Ectodermal cell (in vitro differentiated cells): Measurements from ENCODE around the gene MGAT5.

Experiments used
- H3K27ac ChIP-seq: 2 replicates; pipeline ENCODE4 v1.7.0; 2013; ENCODE audit warnings: mild to moderate bottlenecking, low read depth, low read length; ENCODE audit not compliant: insufficient read depth, poor library complexity, severe bottlenecking
- H3K27me3 ChIP-seq: 2 replicates; pipeline ENCODE4 v1.7.0; 2013; ENCODE audit warnings: mild to moderate bottlenecking, low read length; ENCODE audit not compliant: insufficient read depth, control insufficient read depth, poor library complexity, severe bottlenecking
- H3K36me3 ChIP-seq: one replicate; pipeline ENCODE4 v1.7.0; 2013; ENCODE audit warnings: low read length; ENCODE audit not compliant: control insufficient read depth, insufficient read depth
- H3K4me1 ChIP-seq: one replicate; pipeline ENCODE4 v1.7.0; 2013; ENCODE audit warnings: low read length; ENCODE audit not compliant: control insufficient read depth, insufficient read depth
- H3K4me3 ChIP-seq: 2 replicates; pipeline ENCODE4 v1.7.0; 2013; ENCODE audit warnings: low read depth, low read length, control low read depth; ENCODE audit not compliant: insufficient read depth
- H3K9me3 ChIP-seq: 2 replicates; pipeline ENCODE4 v1.7.0; 2013; ENCODE audit warnings: mild to moderate bottlenecking, low read length, moderate library complexity; ENCODE audit not compliant: control insufficient read depth
- WGBS, 2 experiments: methylation state at CpG; one replicate each; pipeline ENCODE4 v1.1.7; 2013; ENCODE audit warnings: missing lambda C conversion rate in 2 of 2; 5-methylcytosine and 5-hydroxymethylcytosine counted together

The MGAT5 gene

GRCh38 chr2:134454426-134454825 is 200.6 kb downstream of the MGAT5 start:
- H3K4me3 ChIP-seq: no peak overlapping the region
- H3K27ac ChIP-seq: no peak overlapping the region
- H3K9me3 ChIP-seq: no peaks in the 10 kb centered on the region
- WGBS, 2 experiments: 91 to 92% methylated on average over 7 to 8 of the region's 8 CpGs
- H3K36me3 ChIP-seq: no peaks in the 10 kb centered on the region
- H3K4me1 ChIP-seq: no peaks in the 10 kb centered on the region
- H3K27me3 ChIP-seq: no peaks in the 10 kb centered on the region

DNA sequence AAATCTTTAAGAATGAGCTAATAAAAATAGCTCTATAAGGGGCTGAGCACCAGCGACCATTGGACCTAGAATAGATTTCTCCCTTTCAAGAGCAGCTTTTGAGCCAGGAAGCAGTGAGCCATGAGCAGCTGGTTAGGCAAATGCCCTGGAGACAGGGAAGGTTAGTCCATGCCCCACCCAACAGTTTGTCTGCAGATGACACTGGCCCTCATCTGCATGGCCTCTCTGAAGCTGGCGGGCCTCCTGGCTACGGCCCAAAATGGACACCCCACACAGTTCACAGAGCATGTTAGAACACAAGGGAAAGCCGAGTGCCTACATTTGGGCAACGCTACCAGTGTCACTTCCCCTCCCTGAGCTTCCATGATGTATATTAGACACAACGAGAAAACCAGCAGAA is 201.1 kb downstream of the MGAT5 start:
- Histone ChIP-seq H3K36me3 (no peaks in the 10 kb centered on the region), H3K9me3 (no peaks in the 10 kb centered on the region), H3K27ac (no peak overlapping the region), H3K4me3 (no peak overlapping the region), H3K27me3 (no peaks in the 10 kb centered on the region), H3K4me1 (no peaks in the 10 kb centered on the region)
- WGBS, 2 experiments: 90 to 93% methylated on average over 6 of the region's 6 CpGs

DNA sequence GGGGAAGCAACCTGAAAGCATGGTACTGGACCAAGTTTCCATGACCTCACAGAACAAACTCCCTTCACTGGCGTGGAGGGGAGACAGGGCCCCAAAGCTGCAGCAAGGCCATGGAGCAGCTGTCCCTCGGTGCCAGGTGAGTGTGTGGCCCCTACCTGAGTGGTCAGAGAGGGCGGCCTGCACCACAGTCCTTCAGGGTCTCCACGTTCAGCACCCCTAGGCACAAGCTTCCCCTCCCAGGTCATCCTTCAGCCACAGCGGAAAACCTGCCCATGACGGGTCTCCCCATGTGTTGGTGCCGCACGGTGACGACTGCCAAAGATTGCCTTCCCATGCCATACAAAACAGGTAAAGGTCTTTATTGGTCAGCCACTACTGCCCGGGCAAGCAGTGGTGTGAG is 201.6 kb downstream of the MGAT5 start:
- H3K4me3 ChIP-seq: no peak overlapping the region
- no peak overlapping the region for H3K27ac ChIP-seq
- H3K4me1 ChIP-seq: no peaks in the 10 kb centered on the region
- no peaks in the 10 kb centered on the region for H3K36me3 ChIP-seq
- WGBS, 2 experiments: 95 to 96% methylated on average over 10 of the region's 10 CpGs
- no peaks in the 10 kb centered on the region for H3K27me3 ChIP-seq
- H3K9me3 ChIP-seq: no peaks in the 10 kb centered on the region

- Histone ChIP-seq H3K27ac (no peak overlapping the region), H3K36me3 (no peaks in the 10 kb centered on the region), H3K4me1 (peaks cover 5% of the 10 kb centered on the region), H3K9me3 (no peaks in the 10 kb centered on the region), H3K27me3 (no peaks in the 10 kb centered on the region), H3K4me3 (no peak overlapping the region)
- 93 to 94% methylated on average over 7 of the region's 7 CpGs for WGBS, 2 experiments
Observed at GRCh38 chr2:134457353-134457752, 203.5 kb downstream of the MGAT5 start.

GRCh38 chr2:134457765-134458472 is 204.0 kb downstream of the MGAT5 start:
- Histone ChIP-seq H3K27ac (no peak overlapping the region), H3K36me3 (no peaks in the 10 kb centered on the region), H3K4me3 (no peak overlapping the region), H3K9me3 (no peaks in the 10 kb centered on the region), H3K27me3 (no peaks in the 10 kb centered on the region), H3K4me1 (peaks cover 5% of the 10 kb centered on the region)
- 96% methylated on average over 18 of the region's 18 CpGs for WGBS, 2 experiments

- H3K9me3 ChIP-seq: no peaks in the 10 kb centered on the region
- H3K27me3 ChIP-seq: no peaks in the 10 kb centered on the region
- no peak overlapping the region for H3K4me3 ChIP-seq
- no peaks in the 10 kb centered on the region for H3K36me3 ChIP-seq
- H3K4me1 ChIP-seq: peaks cover 5% of the 10 kb centered on the region
- no peak overlapping the region for H3K27ac ChIP-seq
- 96 to 97% methylated on average over 5 to 6 of the region's 6 CpGs for WGBS, 2 experiments
Observed at GRCh38 chr2:134458473-134458853, 204.6 kb downstream of the MGAT5 start.

DNA sequence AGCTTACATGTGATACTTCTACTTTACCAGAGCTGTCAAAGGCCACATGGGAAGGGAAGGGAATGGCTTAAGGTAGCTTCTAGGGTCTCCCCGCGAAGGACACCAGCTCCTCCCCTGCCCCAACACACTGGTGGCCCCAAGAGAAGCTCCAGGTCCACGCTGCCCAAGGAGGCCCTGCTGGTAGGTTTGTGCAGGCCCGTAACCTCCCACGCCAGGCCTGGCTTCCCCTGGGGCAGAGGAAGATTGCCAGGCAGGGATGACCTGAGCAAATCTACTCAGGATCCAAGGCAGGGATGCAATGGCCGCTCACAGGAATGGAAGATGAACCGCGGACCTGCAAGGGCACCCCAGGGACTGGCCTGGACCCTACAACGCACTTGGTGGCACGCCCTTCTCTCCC is 205.1 kb downstream of the MGAT5 start:
- Histone ChIP-seq H3K36me3 (no peaks in the 10 kb centered on the region), H3K27ac (no peak overlapping the region), H3K27me3 (no peaks in the 10 kb centered on the region), H3K9me3 (no peaks in the 10 kb centered on the region), H3K4me1 (peaks cover 5% of the 10 kb centered on the region), H3K4me3 (no peak overlapping the region)
- 92 to 94% methylated on average over 10 of the region's 10 CpGs for WGBS, 2 experiments

GRCh38 chr2:134459706-134460406 is 206.0 kb downstream of the MGAT5 start:
- Histone ChIP-seq H3K4me3 (no peak overlapping the region), H3K9me3 (no peaks in the 10 kb centered on the region), H3K36me3 (no peaks in the 10 kb centered on the region), H3K27me3 (no peaks in the 10 kb centered on the region), H3K4me1 (peaks cover 5% of the 10 kb centered on the region), H3K27ac (no peak overlapping the region)
- 92 to 95% methylated on average over 11 of the region's 11 CpGs for WGBS, 2 experiments

- WGBS, 2 experiments: 41 to 44% methylated on average over 8 of the region's 8 CpGs
- H3K36me3 ChIP-seq: no peaks in the 10 kb centered on the region
- no peak overlapping the region for H3K4me3 ChIP-seq
- H3K27me3 ChIP-seq: no peaks in the 10 kb centered on the region
- H3K4me1 ChIP-seq: peaks cover 5% of the 10 kb centered on the region
- H3K27ac ChIP-seq: no peak overlapping the region
- H3K9me3 ChIP-seq: no peaks in the 10 kb centered on the region
Observed at GRCh38 chr2:134460583-134460998, 206.7 kb downstream of the MGAT5 start.

DNA sequence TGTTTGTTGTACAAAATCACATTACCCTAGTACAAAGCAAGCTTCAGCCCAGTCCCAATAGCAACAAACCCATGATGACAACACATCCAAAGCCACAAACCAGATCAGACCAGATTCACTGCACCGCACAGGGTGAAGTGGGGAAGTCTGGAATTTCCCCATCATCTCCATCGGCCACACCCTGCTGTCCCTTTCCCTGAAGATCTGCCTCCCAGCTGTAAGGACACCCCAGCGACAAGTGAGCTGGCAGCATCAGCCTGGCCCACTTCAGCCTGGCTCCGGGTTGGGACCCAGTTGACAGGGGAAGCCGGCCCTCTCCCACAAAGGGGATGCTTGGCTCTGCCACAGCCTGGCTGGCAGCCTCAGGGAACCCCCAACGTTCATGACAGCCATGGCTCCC is 207.6 kb downstream of the MGAT5 start:
- Histone ChIP-seq H3K27me3 (no peaks in the 10 kb centered on the region), H3K36me3 (no peaks in the 10 kb centered on the region), H3K4me1 (peaks cover 5% of the 10 kb centered on the region), H3K27ac (no peak overlapping the region), H3K9me3 (no peaks in the 10 kb centered on the region), H3K4me3 (no peak overlapping the region)
- WGBS, 2 experiments: 87 to 89% methylated on average over 6 of the region's 6 CpGs
